ENCODE results near the gene SVIL.
A peak's percentile ranks its signal among the peaks of the same experiment; 100 is the strongest.
"Not testable (repeated sequence)": the region's sequence is repeated elsewhere in the genome, so short reads cannot be mapped to it uniquely, and the experiment has no call there.

SVIL gene

GRCh38 chr10:29443745-29444523, 190.8 kb downstream of the SVIL start:
- DNase-seq = no peak

- DNase-seq = no peak
Observed at GRCh38 chr10:29440981-29441380, 193.8 kb downstream of the SVIL start.

- not testable (repeated sequence) for DNase-seq
Observed at GRCh38 chr10:29439005-29439404, 195.8 kb downstream of the SVIL start.

GRCh38 chr10:29438271-29438670, 196.5 kb downstream of the SVIL start:
- no peak for DNase-seq

- DNase-seq = no peak
Observed at GRCh38 chr10:29437871-29438270, 196.9 kb downstream of the SVIL start.

GRCh38 chr10:29435809-29436501, 198.8 kb downstream of the SVIL start:
- DNase-seq = no peak

- DNase-seq = peak in 1 of 2 donors; percentile 18
Observed at GRCh38 chr10:29434111-29434510, 200.7 kb downstream of the SVIL start.

GRCh38 chr10:29431711-29432110, 203.1 kb downstream of the SVIL start:
- DNase-seq = no peak

- DNase-seq = no peak
Observed at GRCh38 chr10:29430101-29430500, 204.7 kb downstream of the SVIL start.

GRCh38 chr10:29428486-29428885, 206.3 kb downstream of the SVIL start:
- DNase-seq = no peak

GRCh38 chr10:29427667-29428066, 207.1 kb downstream of the SVIL start:
- DNase-seq = no peak

- DNase-seq = no peak
Observed at GRCh38 chr10:29426420-29426819, 208.4 kb downstream of the SVIL start.

GRCh38 chr10:29424017-29424416, 210.8 kb downstream of the SVIL start:
- no peak for DNase-seq

GRCh38 chr10:29420744-29421143, 214.0 kb downstream of the SVIL start:
- DNase-seq = no peak

GRCh38 chr10:29417324-29417723, 217.4 kb downstream of the SVIL start:
- no peak for DNase-seq

GRCh38 chr10:29415876-29416275, 218.9 kb downstream of the SVIL start:
- DNase-seq = no peak

- DNase-seq = no peak
Observed at GRCh38 chr10:29414501-29414900, 220.3 kb downstream of the SVIL start.

- DNase-seq = no peak
Observed at GRCh38 chr10:29412485-29412884, 222.3 kb downstream of the SVIL start.

- no peak for DNase-seq
Observed at GRCh38 chr10:29411666-29412315, 223.0 kb downstream of the SVIL start.

- peak in 1 of 2 donors; percentile 51 for DNase-seq
Observed at GRCh38 chr10:29409241-29410054, 225.3 kb downstream of the SVIL start.

GRCh38 chr10:29408847-29409240, 225.9 kb downstream of the SVIL start:
- no peak for DNase-seq
